K562 (cell line): ENCODE data around the gene KCNB1. TPM values are rescaled to one million over a fixed set of nuclear protein-coding genes. Genes with fewer than 3 reads are reported as not detected.

ENCODE experiments used
- ATF1 ChIP-seq, 2 experiments: fragments of 450-650 bp in 1 of 2; IDR thresholded peaks; 2 replicates each; pipeline ENCODE4 v1.6.1; 2016; ENCODE audit warnings: missing compliant biosample characterization in 1 of 2, missing genetic modification characterization in 1 of 2
- CBFB ChIP-seq: sonication (generic); formaldehyde crosslinking; IDR thresholded peaks from 2 replicates; pipeline ENCODE4 v1.4.0; 2020; ENCODE audit warnings: mild to moderate bottlenecking, missing genetic modification reagents
- COPS2 ChIP-seq: fragments of 450-650 bp; conservative IDR thresholded peaks from 2 replicates; pipeline ENCODE4 v1.6.1; 2016; ENCODE audit warnings: mild to moderate bottlenecking, moderate library complexity
- E2F3 ChIP-seq: fragments of 250-450 bp; sonication (Bioruptor Pico); IDR thresholded peaks from 2 replicates; pipeline ENCODE4 v1.4.0; 2020; ENCODE audit warnings: mild to moderate bottlenecking
- GABPB2 ChIP-seq: fragments of 250-450 bp; sonication (Bioruptor Pico); conservative IDR thresholded peaks from 2 replicates; pipeline ENCODE4 v1.5.1; 2021; ENCODE audit warnings: mild to moderate bottlenecking
- MBD2 ChIP-seq: sonication (generic); IDR thresholded peaks from 2 replicates; pipeline ENCODE4 v1.6.1; 2016; ENCODE audit warnings: low read depth, borderline replicate concordance
- ZBTB40 ChIP-seq, 2 experiments: fragments of 450-650 bp in 1 of 2; sonication (generic) in 1 of 2; formaldehyde crosslinking in 1 of 2; IDR thresholded peaks; 2 replicates each; pipeline versions ENCODE4 v1.7.1 to v1.9.0; 2016 to 2022; ENCODE audit warnings: inconsistent platforms in 1 of 2, mild to moderate bottlenecking in 1 of 2, missing genetic modification reagents in 1 of 2
- polyA plus RNA-seq, 8 experiments: library from polyadenylated mRNA; depleted of rRNA in 4 of 8; stranded (reverse) in 5 of 8; unstranded in 3 of 8; fragments of >200 nt; fragmentation: Nextera tagmentation in 2 of 8; fragmentation: Illumina TruSeq in 1 of 8; extraction: Ambion mirVana in 2 of 8; extraction: Trizol in 1 of 8; gene quantifications; 2 replicates each; pipeline versions ENCODE4 v1.2.1 to v1.2.3, GENCODE V29; 2011 to 2014; ENCODE audit warnings: inconsistent platforms in 1 of 8, missing spikeins in 1 of 8
- total RNA-seq, 7 experiments: library from RNA; depleted of rRNA in 6 of 7; stranded (reverse); fragments of >200 nt in 6 of 7; fragmentation: Illumina TruSeq in 2 of 7; extraction: Trizol in 2 of 7; gene quantifications; 2 replicates each; pipeline versions ENCODE4 v1.2.1 to v1.2.3, GENCODE V29; 2011 to 2021; ENCODE audit warnings: low replicate concordance in 1 of 7
- TF ChIP-seq, protein P1 (sequence below): fragments of 250-450 bp; sonication (Bioruptor Pico); IDR thresholded peaks from 2 replicates; pipeline ENCODE4 v1.9.0; 2021; ENCODE audit warnings: mild to moderate bottlenecking

The KCNB1 gene
- total and polyA plus RNA-seq, 9 of the 15 experiments (the other 6 are each of a cell fraction or from before 2014, with no cell fraction given), result 0.01 to 0.06 TPM; not detected in 7

DNA sequence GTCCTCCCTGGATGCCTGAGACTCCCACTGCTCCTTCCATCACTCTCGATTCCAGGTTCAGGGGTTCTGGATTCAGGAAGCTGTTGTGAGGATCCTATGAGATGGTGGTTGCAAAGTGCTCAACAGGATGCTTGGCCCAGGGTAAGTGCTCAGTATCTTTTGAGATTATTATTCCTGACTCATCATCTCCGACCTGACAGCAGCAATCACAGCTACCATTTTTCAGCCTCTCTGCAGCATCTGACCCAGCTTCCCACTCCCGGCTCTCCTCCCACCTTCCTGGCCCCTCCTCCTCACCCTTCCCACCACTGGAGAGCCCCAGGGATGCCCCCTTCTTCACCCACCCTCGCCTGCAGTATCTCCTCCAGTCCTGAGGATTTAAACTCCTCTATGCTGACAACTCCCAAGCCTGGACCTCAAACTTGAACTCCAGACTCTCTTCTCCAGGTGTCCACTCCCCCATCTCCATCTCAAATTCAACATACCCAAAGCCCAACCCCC, 36.8 kb upstream of the KCNB1 start (continued):
- TF ChIP-seq ZBTB40 (IDR thresholded peaks at IDR 0.05) (no peak), ZBTB40 (CRISPR knock-in tag; IDR thresholded peaks at IDR 0.05) (no peak), COPS2 (no peak), E2F3 (CRISPR knock-in tag) (no peak), CBFB (CRISPR knock-in tag) (no peak), MBD2 (no peak), GABPB2 (CRISPR knock-in tag) (no peak), ATF1 (CRISPR knock-in tag; IDR thresholded peaks at IDR 0.05) (no peak), ATF1 (tag; IDR thresholded peaks at IDR 0.05) (no peak)
- TF ChIP-seq, protein P1, sequence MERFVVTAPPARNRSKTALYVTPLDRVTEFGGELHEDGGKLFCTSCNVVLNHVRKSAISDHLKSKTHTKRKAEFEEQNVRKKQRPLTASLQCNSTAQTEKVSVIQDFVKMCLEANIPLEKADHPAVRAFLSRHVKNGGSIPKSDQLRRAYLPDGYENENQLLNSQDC (CRISPR knock-in tag), result no peak
